Erythroblast (primary cell): ENCODE results near the gene RPEL1.
"Not testable (repeated sequence)": the region's sequence is repeated elsewhere in the genome, so short reads cannot be mapped to it uniquely, and the experiment has no call there.

Source experiments
- DNase-seq, 2 experiments: peaks; one replicate each; lab custom pipeline; 2025; lab: John Stamatoyannopoulos, UW
- GATA1 ChIP-seq: IDR thresholded peaks from 2 replicates; pipeline ENCODE4 v1.6.1; 2011; ENCODE audit warnings: low read depth, mild to moderate bottlenecking, control low read depth, low read length, moderate library complexity
- POLR2A ChIP-seq: IDR thresholded peaks from 2 replicates; pipeline ENCODE4 v1.6.1; 2011; ENCODE audit warnings: mild to moderate bottlenecking, low read length

RPEL1 gene

GRCh38 chr10:103245587-103245986, at the start of gene RPEL1:
Gene RPEL1 (plus strand): TSS chr10:103245887. CDS start chr10:103245997, 110 bp downstream.
- not testable (repeated sequence) for DNase-seq

- TF ChIP-seq GATA1 (no peak), POLR2A (no peak)
- peak; percentile 8 to 52 for DNase-seq
These were observed 49.2 kb upstream of the RPEL1 start for GRCh38 chr10:103196516-103196915.

- peak; percentile 94 for DNase-seq
- no peak for TF ChIP-seq GATA1
- peak; percentile 83 for TF ChIP-seq POLR2A
These were observed 48.5 kb upstream of the RPEL1 start for GRCh38 chr10:103197174-103197573.

- no peak for TF ChIP-seq GATA1
- TF ChIP-seq POLR2A: no peak
- peak; percentile 30 to 65 for DNase-seq
These were observed 47.8 kb upstream of the RPEL1 start for GRCh38 chr10:103197903-103198302.

- no peak for DNase-seq
- no peak for TF ChIP-seq GATA1
- TF ChIP-seq POLR2A: no peak
These were observed 47.0 kb upstream of the RPEL1 start for GRCh38 chr10:103198648-103199047.

GRCh38 chr10:103199488-103199887, 46.2 kb upstream of the RPEL1 start:
- peak in 1 of 2 experiments; percentile 22 for DNase-seq

GRCh38 chr10:103202319-103202718, 43.4 kb upstream of the RPEL1 start:
- TF ChIP-seq POLR2A (no peak), GATA1 (no peak)
- peak; percentile 38 to 65 for DNase-seq

More at GRCh38 chr10:103199488-103199887, 46.2 kb upstream of the RPEL1 start:
- TF ChIP-seq GATA1 (no peak), POLR2A (no peak)

GRCh38 chr10:103203466-103203865, 42.2 kb upstream of the RPEL1 start:
- TF ChIP-seq GATA1 (no peak), POLR2A (no peak)
- DNase-seq: no peak

- TF ChIP-seq POLR2A (no peak), GATA1 (no peak)
- DNase-seq: no peak
These were observed 41.1 kb upstream of the RPEL1 start for GRCh38 chr10:103204353-103205255.

GRCh38 chr10:103205401-103205800, 40.3 kb upstream of the RPEL1 start:
- not testable (repeated sequence) for DNase-seq

GRCh38 chr10:103206715-103207114, 39.0 kb upstream of the RPEL1 start:
- not testable (repeated sequence) for DNase-seq

GRCh38 chr10:103207141-103207540, 38.5 kb upstream of the RPEL1 start:
- DNase-seq: no peak
- TF ChIP-seq POLR2A: no peak
- no peak for TF ChIP-seq GATA1

GRCh38 chr10:103207643-103208042, 38.0 kb upstream of the RPEL1 start:
- not testable (repeated sequence) for DNase-seq

GRCh38 chr10:103210262-103210661, 35.4 kb upstream of the RPEL1 start:
- DNase-seq: not testable (repeated sequence)

GRCh38 chr10:103215601-103216000, 30.1 kb upstream of the RPEL1 start:
- DNase-seq: no peak
- no peak for TF ChIP-seq GATA1
- no peak for TF ChIP-seq POLR2A

GRCh38 chr10:103216362-103216761, 29.3 kb upstream of the RPEL1 start:
- not testable (repeated sequence) for DNase-seq
